GM12892 (cell line): ENCODE measurements around the gene ABCC6.

Experiments
- POLR2A ChIP-seq: IDR thresholded peaks from 2 replicates; pipeline ENCODE4 v1.6.1; 2011; ENCODE audit warnings: low read depth, low read length, control low read depth
- POLR2AphosphoS5 ChIP-seq: IDR thresholded peaks from 2 replicates; pipeline ENCODE4 v1.6.1; 2011; ENCODE audit warnings: low read depth, low read length, control low read depth
- TAF1 ChIP-seq: IDR thresholded peaks from 2 replicates; pipeline ENCODE4 v1.6.1; 2011; ENCODE audit warnings: low read depth, mild to moderate bottlenecking, control low read depth, low read length, borderline replicate concordance

DNA sequence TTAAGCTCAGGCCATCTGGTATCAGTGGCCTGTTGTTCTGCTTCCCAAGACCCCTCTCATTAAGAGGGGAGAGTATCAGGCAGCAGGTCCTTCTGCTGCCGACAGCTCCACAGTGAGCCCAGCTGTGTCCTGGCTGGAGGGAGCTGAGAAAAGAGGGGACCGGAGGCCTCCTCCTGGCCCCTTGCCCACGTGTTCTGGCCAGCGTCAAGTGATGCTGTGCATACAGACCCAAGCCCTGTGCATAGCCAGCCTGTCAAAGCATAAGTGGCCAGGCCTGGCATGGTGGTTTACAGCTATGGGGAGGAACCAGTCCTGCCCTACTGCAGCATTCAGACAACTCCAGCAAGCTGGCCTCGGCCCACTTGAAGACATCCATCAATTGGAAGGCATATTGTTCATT, 48.0 kb downstream of the ABCC6 start:
- no peak for TF ChIP-seq POLR2A
- no peak for TF ChIP-seq POLR2AphosphoS5
- no peak for TF ChIP-seq TAF1
